ENCODE results near the gene CACNA2D4. TPM values are rescaled to one million over a fixed set of nuclear protein-coding genes. Genes with fewer than 3 reads are reported as not detected.

The CACNA2D4 gene
- total and polyA plus RNA-seq, 5 donors from 2014 or later, result 2.9 to 10.4 (median 6.4) TPM

- H3K27me3 Mint-ChIP-seq, result no peaks in the 10 kb centered on the region
- no peaks in the 10 kb centered on the region for H3K9me3 Mint-ChIP-seq
- Histone ChIP-seq H3K27me3 (ENCODE audit: control insufficient read depth, insufficient read depth, low read length) (no peaks in the 10 kb centered on the region), H3K36me3 (ENCODE audit: control insufficient read depth, insufficient read depth, low read length) (peaks cover 64% of the 10 kb centered on the region), H3K27ac (ENCODE audit: insufficient read depth, low read length, poor library complexity, severe bottlenecking) (no peak overlapping the region), H3K4me3 (ENCODE audit: low read depth, low read length) (no peak overlapping the region), H3K4me1 (ENCODE audit: control insufficient read depth, insufficient read depth, low read length, poor library complexity, severe bottlenecking) (no peaks in the 10 kb centered on the region), H3K9me3 (ENCODE audit: control insufficient read depth in 2 of 2, low read length in 2 of 2) (no peaks in the 10 kb centered on the region)
- no peak for DNase-seq
- H3K4me1 Mint-ChIP-seq, result peaks cover 0 to 7% (median 4%) of the 10 kb centered on the region in 4 donors
- ATAC-seq (ENCODE audit: low read depth in 2 of 2), result no peak
- peaks cover 47% of the 10 kb centered on the region for H3K36me3 Mint-ChIP-seq
- no peak overlapping the region for H3K27ac Mint-ChIP-seq
- no peak overlapping the region for H3K4me3 Mint-ChIP-seq
Observed at GRCh38 chr12:1781772-1782171, 136.7 kb downstream of the CACNA2D4 start.

- Histone ChIP-seq H3K36me3 (ENCODE audit: control insufficient read depth, insufficient read depth, low read length) (peaks cover 55% of the 10 kb centered on the region), H3K4me1 (ENCODE audit: control insufficient read depth, insufficient read depth, low read length, poor library complexity, severe bottlenecking) (no peaks in the 10 kb centered on the region), H3K27ac (ENCODE audit: insufficient read depth, low read length, poor library complexity, severe bottlenecking) (no peak overlapping the region), H3K9me3 (ENCODE audit: control insufficient read depth in 2 of 2, low read length in 2 of 2) (no peaks in the 10 kb centered on the region), H3K27me3 (ENCODE audit: control insufficient read depth, insufficient read depth, low read length) (no peaks in the 10 kb centered on the region), H3K4me3 (ENCODE audit: low read depth, low read length) (no peak overlapping the region)
- H3K27me3 Mint-ChIP-seq, result no peaks in the 10 kb centered on the region
- peaks cover 8 to 18% (median 15%) of the 10 kb centered on the region in 4 donors for H3K4me1 Mint-ChIP-seq
- no peak overlapping the region for H3K27ac Mint-ChIP-seq
- peaks cover 46% of the 10 kb centered on the region for H3K36me3 Mint-ChIP-seq
- H3K4me3 Mint-ChIP-seq, result no peak overlapping the region
- no peaks in the 10 kb centered on the region for H3K9me3 Mint-ChIP-seq
- no peak for ATAC-seq (ENCODE audit: low read depth in 2 of 2)
- DNase-seq, result no peak
Observed at GRCh38 chr12:1779783-1780182, 138.7 kb downstream of the CACNA2D4 start.

- peaks cover 53% of the 10 kb centered on the region for H3K36me3 ChIP-seq (ENCODE audit: control insufficient read depth, insufficient read depth, low read length)
- Mint-ChIP-seq H3K9me3 (no peaks in the 10 kb centered on the region), H3K27me3 (no peaks in the 10 kb centered on the region), H3K36me3 (peaks cover 46% of the 10 kb centered on the region), H3K27ac (no peak overlapping the region), H3K4me3 (no peak overlapping the region), H3K4me1 (peaks cover 8 to 24% (median 17%) of the 10 kb centered on the region in 4 donors)
- no peaks in the 10 kb centered on the region for H3K9me3 ChIP-seq (ENCODE audit: control insufficient read depth in 2 of 2, low read length in 2 of 2)
- no peak for DNase-seq
- no peak for ATAC-seq (ENCODE audit: low read depth in 2 of 2)
- no peak overlapping the region for H3K27ac ChIP-seq (ENCODE audit: insufficient read depth, low read length, poor library complexity, severe bottlenecking)
- H3K4me1 ChIP-seq (ENCODE audit: control insufficient read depth, insufficient read depth, low read length, poor library complexity, severe bottlenecking), result no peaks in the 10 kb centered on the region
- H3K27me3 ChIP-seq (ENCODE audit: control insufficient read depth, insufficient read depth, low read length), result no peaks in the 10 kb centered on the region
- H3K4me3 ChIP-seq (ENCODE audit: low read depth, low read length), result no peak overlapping the region
Observed at GRCh38 chr12:1778911-1779310, 139.5 kb downstream of the CACNA2D4 start.

- no peaks in the 10 kb centered on the region for H3K9me3 ChIP-seq (ENCODE audit: control insufficient read depth in 2 of 2, low read length in 2 of 2)
- Mint-ChIP-seq H3K36me3 (peaks cover 51% of the 10 kb centered on the region), H3K4me3 (no peak overlapping the region), H3K27ac (no peak overlapping the region), H3K9me3 (no peaks in the 10 kb centered on the region), H3K27me3 (no peaks in the 10 kb centered on the region), H3K4me1 (peaks cover 12 to 27% (median 22%) of the 10 kb centered on the region in 4 donors)
- no peak for ATAC-seq (ENCODE audit: low read depth in 2 of 2)
- H3K27ac ChIP-seq (ENCODE audit: insufficient read depth, low read length, poor library complexity, severe bottlenecking), result no peak overlapping the region
- H3K27me3 ChIP-seq (ENCODE audit: control insufficient read depth, insufficient read depth, low read length), result no peaks in the 10 kb centered on the region
- H3K4me1 ChIP-seq (ENCODE audit: control insufficient read depth, insufficient read depth, low read length, poor library complexity, severe bottlenecking), result no peaks in the 10 kb centered on the region
- H3K36me3 ChIP-seq (ENCODE audit: control insufficient read depth, insufficient read depth, low read length), result peaks cover 57% of the 10 kb centered on the region
- H3K4me3 ChIP-seq (ENCODE audit: low read depth, low read length), result no peak overlapping the region
- DNase-seq, result no peak
Observed at GRCh38 chr12:1777798-1778197, 140.7 kb downstream of the CACNA2D4 start.

GRCh38 chr12:1776170-1776921, 142.1 kb downstream of the CACNA2D4 start:
- no peaks in the 10 kb centered on the region for H3K27me3 Mint-ChIP-seq
- Histone ChIP-seq H3K27me3 (ENCODE audit: control insufficient read depth, insufficient read depth, low read length) (no peaks in the 10 kb centered on the region), H3K36me3 (ENCODE audit: control insufficient read depth, insufficient read depth, low read length) (peaks cover 50% of the 10 kb centered on the region), H3K4me1 (ENCODE audit: control insufficient read depth, insufficient read depth, low read length, poor library complexity, severe bottlenecking) (no peaks in the 10 kb centered on the region), H3K9me3 (ENCODE audit: control insufficient read depth in 2 of 2, low read length in 2 of 2) (no peaks in the 10 kb centered on the region), H3K27ac (ENCODE audit: insufficient read depth, low read length, poor library complexity, severe bottlenecking) (no peak overlapping the region), H3K4me3 (ENCODE audit: low read depth, low read length) (no peak overlapping the region)
- ATAC-seq (ENCODE audit: low read depth in 2 of 2) (no peak), DNase-seq (no peak)
- H3K27ac Mint-ChIP-seq, result peak overlapping the region in 1 of 3 donors; percentile 24
- peaks cover 53% of the 10 kb centered on the region for H3K36me3 Mint-ChIP-seq
- H3K4me1 Mint-ChIP-seq, result peaks cover 16 to 30% (median 24%) of the 10 kb centered on the region in 4 donors
- peak overlapping the region in 1 of 4 donors; percentile 34 for H3K4me3 Mint-ChIP-seq
- no peaks in the 10 kb centered on the region for H3K9me3 Mint-ChIP-seq

GRCh38 chr12:1773937-1774655, 144.4 kb downstream of the CACNA2D4 start:
- DNase-seq (no peak), ATAC-seq (ENCODE audit: low read depth in 2 of 2) (no peak)
- no peak overlapping the region for H3K4me3 ChIP-seq (ENCODE audit: low read depth, low read length)
- H3K4me1 ChIP-seq (ENCODE audit: control insufficient read depth, insufficient read depth, low read length, poor library complexity, severe bottlenecking), result no peaks in the 10 kb centered on the region
- H3K27ac ChIP-seq (ENCODE audit: insufficient read depth, low read length, poor library complexity, severe bottlenecking), result no peak overlapping the region
- Mint-ChIP-seq H3K4me1 (peaks cover 16 to 32% (median 24%) of the 10 kb centered on the region in 4 donors), H3K9me3 (no peaks in the 10 kb centered on the region), H3K36me3 (peaks cover 43% of the 10 kb centered on the region), H3K4me3 (no peak overlapping the region), H3K27ac (peak overlapping the region in 2 of 3 donors; percentile 13 to 25), H3K27me3 (no peaks in the 10 kb centered on the region)
- no peaks in the 10 kb centered on the region for H3K9me3 ChIP-seq (ENCODE audit: control insufficient read depth in 2 of 2, low read length in 2 of 2)
- no peaks in the 10 kb centered on the region for H3K27me3 ChIP-seq (ENCODE audit: control insufficient read depth, insufficient read depth, low read length)
- peaks cover 41% of the 10 kb centered on the region for H3K36me3 ChIP-seq (ENCODE audit: control insufficient read depth, insufficient read depth, low read length)

GRCh38 chr12:1769809-1770494, 148.5 kb downstream of the CACNA2D4 start:
- Histone ChIP-seq H3K27ac (ENCODE audit: insufficient read depth, low read length, poor library complexity, severe bottlenecking) (no peak overlapping the region), H3K36me3 (ENCODE audit: control insufficient read depth, insufficient read depth, low read length) (peaks cover 25% of the 10 kb centered on the region), H3K27me3 (ENCODE audit: control insufficient read depth, insufficient read depth, low read length) (no peaks in the 10 kb centered on the region), H3K4me1 (ENCODE audit: control insufficient read depth, insufficient read depth, low read length, poor library complexity, severe bottlenecking) (no peaks in the 10 kb centered on the region), H3K9me3 (ENCODE audit: control insufficient read depth in 2 of 2, low read length in 2 of 2) (no peaks in the 10 kb centered on the region), H3K4me3 (ENCODE audit: low read depth, low read length) (no peak overlapping the region)
- H3K4me1 Mint-ChIP-seq, result peaks cover 13 to 35% (median 23%) of the 10 kb centered on the region in 4 donors
- ATAC-seq (ENCODE audit: low read depth in 2 of 2) (no peak), DNase-seq (no peak)
- H3K36me3 Mint-ChIP-seq, result peaks cover 17% of the 10 kb centered on the region
- H3K4me3 Mint-ChIP-seq, result no peak overlapping the region
- no peaks in the 10 kb centered on the region for H3K9me3 Mint-ChIP-seq
- H3K27ac Mint-ChIP-seq, result no peak overlapping the region
- H3K27me3 Mint-ChIP-seq, result no peaks in the 10 kb centered on the region
